ENCODE results near the gene SCARF2.
"Not testable (repeated sequence)": the region's sequence is repeated elsewhere in the genome, so short reads cannot be mapped to it uniquely, and the experiment has no call there.

SCARF2 gene

DNA sequence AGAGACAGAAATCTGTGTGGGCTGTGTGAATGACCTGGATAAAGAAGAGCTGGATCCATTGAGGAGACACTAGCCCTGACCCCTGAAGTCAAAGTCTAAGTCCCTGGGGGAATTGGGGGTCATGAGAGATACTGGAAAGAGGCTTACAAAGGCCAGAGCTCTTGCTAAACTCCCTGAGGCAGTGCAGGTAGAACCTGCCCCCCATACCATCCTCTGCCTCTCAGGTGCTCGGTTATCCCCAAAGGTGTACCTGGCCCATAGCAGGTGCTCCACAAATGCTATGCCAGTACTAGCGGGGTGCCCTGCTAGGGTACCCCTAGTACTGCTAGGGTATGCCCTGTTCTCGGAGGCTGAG lies 19.1 kb upstream of the SCARF2 start:
- TF ChIP-seq POLR2AphosphoS5 (IDR thresholded peaks at IDR 0.05; ENCODE audit: low read depth, low read length) = no peak
- TF ChIP-seq TAF1 (IDR thresholded peaks at IDR 0.05; ENCODE audit: borderline replicate concordance, low read depth, low read length) = no peak
- no peak for TF ChIP-seq POLR2A (IDR thresholded peaks at IDR 0.05; ENCODE audit: low read depth, low read length)
- FAIRE-seq (no peak), DNase-seq (ENCODE audit: insufficient read length) (no peak)

DNA sequence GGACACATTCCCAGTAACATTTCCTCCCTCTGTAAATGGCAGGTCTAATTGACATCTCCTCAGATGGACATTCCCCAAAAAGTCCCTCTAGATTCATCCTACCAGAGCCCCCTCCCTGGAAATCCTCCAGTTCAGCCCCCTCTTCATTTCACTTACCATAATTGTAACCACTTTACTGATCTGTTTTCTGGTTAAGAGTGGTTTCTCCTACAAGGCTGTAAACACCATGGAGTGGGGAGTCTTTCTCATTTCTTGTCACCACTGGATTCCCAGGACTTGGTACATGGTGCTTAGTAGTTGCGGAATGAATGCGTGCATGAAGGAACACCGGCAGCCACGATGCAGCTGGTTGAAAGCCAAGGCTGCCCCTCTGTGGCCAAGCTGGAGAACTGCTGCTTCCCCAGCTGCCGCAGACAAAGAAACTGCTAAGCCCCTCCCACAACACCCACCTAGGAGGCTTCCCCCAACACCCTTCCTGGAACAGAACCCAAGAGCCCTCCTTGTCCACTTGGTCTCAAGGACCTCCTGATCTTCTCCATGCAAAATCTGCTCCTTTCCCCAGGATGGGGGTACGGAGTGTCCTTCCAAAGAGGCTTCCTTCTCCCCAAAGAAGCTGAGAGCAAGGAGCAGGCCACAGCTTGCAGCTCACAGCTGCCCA lies 18.6 kb upstream of the SCARF2 start:
- DNase-seq (ENCODE audit: insufficient read length) (no peak), FAIRE-seq (peak; percentile 94)

DNA sequence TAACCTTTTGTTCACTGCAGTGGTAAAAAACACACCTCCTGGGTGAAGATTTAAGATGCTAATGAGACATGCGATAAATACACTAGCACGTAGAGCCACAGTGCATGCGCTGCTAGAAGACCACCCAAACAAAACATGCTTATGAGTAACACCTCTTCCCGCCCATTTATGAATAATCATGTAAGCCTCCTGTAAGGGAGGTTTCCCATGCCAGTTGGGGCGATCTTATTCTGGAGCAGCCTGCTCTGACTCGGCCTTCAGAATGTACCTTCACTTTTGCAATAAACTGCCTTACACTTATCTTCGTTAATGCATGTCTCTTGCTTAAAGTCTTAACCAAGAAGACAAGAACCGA lies 18.1 kb upstream of the SCARF2 start:
- FAIRE-seq (no peak), DNase-seq (ENCODE audit: insufficient read length) (no peak)
- TF ChIP-seq TAF1 (IDR thresholded peaks at IDR 0.05; ENCODE audit: borderline replicate concordance, low read depth, low read length) (no peak), POLR2A (IDR thresholded peaks at IDR 0.05; ENCODE audit: low read depth, low read length) (no peak), POLR2AphosphoS5 (IDR thresholded peaks at IDR 0.05; ENCODE audit: low read depth, low read length) (no peak)

More for the DNA sequence above, 18.6 kb upstream of the SCARF2 start:
- TF ChIP-seq POLR2AphosphoS5 (IDR thresholded peaks at IDR 0.05; ENCODE audit: low read depth, low read length) (no peak), POLR2A (IDR thresholded peaks at IDR 0.05; ENCODE audit: low read depth, low read length) (no peak), TAF1 (IDR thresholded peaks at IDR 0.05; ENCODE audit: borderline replicate concordance, low read depth, low read length) (no peak)

DNA sequence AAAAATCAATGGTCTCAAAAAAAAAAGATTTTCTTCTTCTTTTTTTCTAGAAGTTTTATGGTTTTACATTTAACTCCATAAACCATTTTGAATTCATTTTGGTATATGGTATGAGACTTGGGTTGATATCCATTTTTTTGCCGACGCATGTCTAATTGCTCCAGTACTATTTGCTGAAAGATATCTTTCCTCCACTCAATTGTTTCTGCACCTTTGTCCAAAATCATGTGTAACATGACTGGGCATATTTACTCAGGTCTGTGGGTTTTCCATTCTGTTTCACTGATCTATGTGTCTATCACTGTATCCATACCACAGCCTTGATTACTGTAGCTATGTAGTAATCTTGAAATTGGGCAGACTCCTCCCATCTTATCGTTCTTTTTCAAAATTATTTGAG lies 15.6 kb upstream of the SCARF2 start:
- TF ChIP-seq POLR2A (IDR thresholded peaks at IDR 0.05; ENCODE audit: low read depth, low read length) (no peak), POLR2AphosphoS5 (IDR thresholded peaks at IDR 0.05; ENCODE audit: low read depth, low read length) (no peak), TAF1 (IDR thresholded peaks at IDR 0.05; ENCODE audit: borderline replicate concordance, low read depth, low read length) (no peak)
- DNase-seq (ENCODE audit: insufficient read length) (no peak), FAIRE-seq (no peak)

DNA sequence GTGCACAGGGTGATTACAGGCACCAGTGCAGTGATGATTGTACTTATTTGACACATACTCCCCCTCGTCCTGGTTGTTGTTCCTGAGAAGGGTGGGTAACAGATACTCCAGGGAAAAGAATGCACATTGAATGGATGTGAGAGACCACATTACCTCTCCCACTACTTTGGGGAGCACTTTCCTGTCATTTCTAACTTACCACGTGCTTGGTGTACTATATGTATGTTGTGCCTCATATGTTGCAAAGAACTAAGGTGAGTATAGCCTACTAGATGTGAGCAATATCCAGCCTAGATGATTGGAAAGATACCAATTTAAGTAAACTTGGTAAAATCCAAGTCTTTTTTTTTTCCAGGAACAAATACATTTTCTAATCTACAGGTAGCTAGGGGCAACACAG lies 14.3 kb upstream of the SCARF2 start:
- FAIRE-seq = no peak
- no peak for DNase-seq (ENCODE audit: insufficient read length)
- no peak for TF ChIP-seq POLR2A (IDR thresholded peaks at IDR 0.05; ENCODE audit: low read depth, low read length)
- TF ChIP-seq POLR2AphosphoS5 (IDR thresholded peaks at IDR 0.05; ENCODE audit: low read depth, low read length) = no peak
- no peak for TF ChIP-seq TAF1 (IDR thresholded peaks at IDR 0.05; ENCODE audit: borderline replicate concordance, low read depth, low read length)

DNA sequence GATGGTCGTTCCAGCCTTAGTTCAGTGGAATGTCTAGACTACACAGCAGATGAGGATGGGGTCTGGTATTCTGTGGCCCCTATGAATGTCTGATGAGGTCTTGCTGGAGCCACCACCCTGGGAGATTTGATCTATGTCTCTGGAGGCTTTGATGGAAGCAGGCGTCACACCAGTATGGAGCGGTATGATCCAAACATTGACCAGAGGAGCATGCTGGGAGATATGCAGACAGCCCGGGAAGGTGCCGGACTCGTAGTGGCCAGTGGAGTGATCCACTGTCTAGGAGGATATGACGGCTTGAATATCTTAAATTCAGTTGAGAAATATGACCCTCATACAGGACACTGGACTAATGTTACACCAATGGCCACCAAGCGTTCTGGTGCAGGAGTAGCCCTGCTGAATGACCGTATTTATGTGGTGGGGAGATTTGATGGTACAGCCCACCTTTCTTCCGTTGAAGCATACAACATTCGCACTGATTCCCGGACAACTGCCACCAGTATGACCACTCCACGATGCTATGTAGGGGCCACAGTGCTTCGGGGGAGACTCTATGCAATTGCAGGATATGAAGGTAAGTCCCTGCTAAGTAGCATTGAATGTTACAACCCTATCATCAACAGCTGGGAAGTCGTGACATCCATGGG lies 13.6 kb upstream of the SCARF2 start:
- FAIRE-seq; DNase-seq (ENCODE audit: insufficient read length): not testable (repeated sequence)

DNA sequence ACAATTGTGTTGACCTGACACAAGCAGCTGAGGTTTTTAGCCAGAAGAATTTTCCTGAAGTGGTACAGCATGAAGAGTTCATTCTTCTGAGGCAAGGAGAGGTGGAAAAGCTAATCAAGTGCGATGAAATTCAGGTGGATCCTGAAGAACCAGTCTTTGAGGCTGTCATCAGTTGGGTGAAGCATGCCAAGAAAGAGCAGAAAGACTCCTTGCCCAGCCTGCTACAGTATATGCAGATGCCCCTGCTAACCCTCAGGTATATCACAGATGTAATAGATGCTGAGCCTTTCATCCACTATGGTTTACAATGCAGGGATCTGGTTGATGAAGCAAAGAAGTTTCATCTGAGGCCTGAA lies 12.9 kb upstream of the SCARF2 start:
- FAIRE-seq = no peak
- no peak for DNase-seq (ENCODE audit: insufficient read length)
- no peak for TF ChIP-seq TAF1 (IDR thresholded peaks at IDR 0.05; ENCODE audit: borderline replicate concordance, low read depth, low read length)
- no peak for TF ChIP-seq POLR2A (IDR thresholded peaks at IDR 0.05; ENCODE audit: low read depth, low read length)
- no peak for TF ChIP-seq POLR2AphosphoS5 (IDR thresholded peaks at IDR 0.05; ENCODE audit: low read depth, low read length)

DNA sequence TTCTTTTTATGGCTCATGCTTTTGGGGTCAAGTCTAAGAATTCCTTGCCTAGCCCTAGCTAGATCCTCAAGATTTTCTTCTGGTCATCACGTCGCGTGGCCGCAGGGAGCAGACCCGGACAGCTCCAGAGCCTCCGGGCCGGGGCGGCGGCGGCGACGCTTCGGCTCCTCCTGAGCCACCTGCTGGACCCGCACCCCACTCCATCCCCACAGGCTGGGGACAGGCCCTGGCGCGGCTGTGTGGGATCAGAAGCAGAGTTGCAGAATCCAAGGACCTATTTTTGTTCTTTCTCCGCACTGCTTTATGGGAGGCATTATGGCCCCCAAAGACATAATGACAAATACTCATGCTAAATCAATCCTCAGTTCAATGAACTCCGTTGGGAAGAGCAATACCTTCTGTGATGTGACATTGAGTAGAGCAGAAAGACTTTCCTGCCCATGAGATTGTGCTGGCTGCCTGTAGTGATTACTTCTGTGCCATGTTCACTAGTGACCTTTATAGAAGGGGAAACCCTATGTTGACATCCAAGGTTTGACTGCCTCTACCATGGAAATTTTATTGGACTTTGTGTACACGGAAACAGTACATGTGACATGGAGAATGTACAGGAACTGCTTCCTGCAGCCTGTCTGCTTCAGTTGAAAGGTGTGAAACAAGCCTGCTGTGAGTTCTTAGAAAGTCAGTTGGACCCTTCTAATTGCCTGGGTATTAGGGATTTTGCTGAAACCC lies 12.4 kb upstream of the SCARF2 start:
- DNase-seq (ENCODE audit: insufficient read length) (no peak), FAIRE-seq (no peak)
- TF ChIP-seq POLR2AphosphoS5 (IDR thresholded peaks at IDR 0.05; ENCODE audit: low read depth, low read length) (no peak), TAF1 (IDR thresholded peaks at IDR 0.05; ENCODE audit: borderline replicate concordance, low read depth, low read length) (no peak), POLR2A (IDR thresholded peaks at IDR 0.05; ENCODE audit: low read depth, low read length) (no peak)

DNA sequence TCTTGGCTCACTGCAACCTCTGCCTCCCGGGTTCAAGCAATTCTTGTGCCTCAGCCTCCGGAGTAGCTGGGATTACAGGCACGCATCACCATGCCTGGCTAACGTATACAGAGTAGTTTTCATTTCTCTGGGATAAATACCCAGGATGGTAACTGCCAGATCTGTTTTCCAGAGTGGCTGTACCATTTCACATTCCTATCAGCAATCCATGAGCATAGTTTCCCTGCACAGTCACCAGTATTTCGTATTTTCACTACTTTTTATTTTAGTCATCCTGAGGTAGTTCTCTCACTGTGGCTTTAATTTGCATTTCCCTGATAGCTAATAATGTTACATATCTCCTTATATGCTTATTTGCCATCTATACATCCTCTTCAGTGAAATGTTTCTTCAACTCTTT lies 11.0 kb upstream of the SCARF2 start:
- no peak for FAIRE-seq
- no peak for TF ChIP-seq POLR2AphosphoS5 (IDR thresholded peaks at IDR 0.05; ENCODE audit: low read depth, low read length)
- TF ChIP-seq TAF1 (IDR thresholded peaks at IDR 0.05; ENCODE audit: borderline replicate concordance, low read depth, low read length) = no peak
- no peak for TF ChIP-seq POLR2A (IDR thresholded peaks at IDR 0.05; ENCODE audit: low read depth, low read length)
- no peak for DNase-seq (ENCODE audit: insufficient read length)

DNA sequence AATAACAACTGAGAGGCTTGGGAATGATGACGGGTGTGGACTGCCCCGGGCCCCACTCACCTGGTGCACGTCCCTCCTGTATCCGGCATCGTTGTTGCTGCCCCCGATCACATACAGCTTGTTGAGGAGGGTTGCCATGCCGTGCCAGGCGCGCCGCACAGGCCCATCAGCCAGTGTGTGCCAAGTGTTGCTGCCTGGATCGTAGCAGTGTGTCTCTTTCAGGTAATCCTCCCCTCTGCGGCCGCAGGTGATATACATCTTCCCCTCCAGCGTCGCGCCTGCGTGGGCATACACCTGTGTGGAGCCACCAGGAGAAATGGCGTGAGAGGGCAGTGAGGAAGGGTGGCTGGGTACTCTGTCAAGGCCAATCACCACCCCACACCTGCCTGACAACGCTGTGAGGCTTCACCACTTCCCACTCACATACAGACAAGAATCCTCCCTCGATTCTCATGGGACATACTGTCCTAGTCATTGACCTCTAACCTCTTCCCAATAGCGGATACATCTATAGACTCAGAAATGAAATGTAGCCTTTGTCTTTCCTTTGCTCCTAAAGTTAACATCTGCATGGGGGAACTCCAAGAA lies 8.9 kb upstream of the SCARF2 start:
- DNase-seq (ENCODE audit: insufficient read length) (no peak), FAIRE-seq (no peak)
- TF ChIP-seq POLR2AphosphoS5 (IDR thresholded peaks at IDR 0.05; ENCODE audit: low read depth, low read length) (no peak), POLR2A (IDR thresholded peaks at IDR 0.05; ENCODE audit: low read depth, low read length) (no peak), TAF1 (IDR thresholded peaks at IDR 0.05; ENCODE audit: borderline replicate concordance, low read depth, low read length) (no peak)

DNA sequence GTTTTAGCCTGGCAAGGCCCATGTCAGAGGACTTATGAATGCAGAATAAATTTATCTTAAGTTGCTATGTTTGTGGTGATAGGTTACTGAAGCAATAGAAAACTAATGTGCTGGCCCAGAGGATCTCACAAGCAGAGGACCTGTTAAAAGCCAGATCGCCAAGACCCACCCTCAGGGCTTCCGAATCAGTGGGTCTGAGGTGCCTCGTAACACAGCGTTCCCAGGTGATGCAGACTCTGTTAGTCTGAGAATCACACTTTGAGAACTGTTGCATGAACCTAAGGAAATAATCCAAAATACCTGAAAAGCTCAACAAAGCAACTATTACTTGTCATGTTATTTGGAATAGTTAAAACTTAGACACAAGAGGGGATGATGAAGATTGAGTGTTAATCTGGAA lies 6.7 kb upstream of the SCARF2 start:
- no peak for FAIRE-seq
- no peak for DNase-seq (ENCODE audit: insufficient read length)
- no peak for TF ChIP-seq TAF1 (IDR thresholded peaks at IDR 0.05; ENCODE audit: borderline replicate concordance, low read depth, low read length)
- no peak for TF ChIP-seq POLR2AphosphoS5 (IDR thresholded peaks at IDR 0.05; ENCODE audit: low read depth, low read length)
- no peak for TF ChIP-seq POLR2A (IDR thresholded peaks at IDR 0.05; ENCODE audit: low read depth, low read length)
